Activated CD8-positive, alpha-beta memory T cell treated with anti-CD3 and anti-CD28 coated beads, Interleukin-2, amount 50 U/mL, for 1 hour (primary cell): ENCODE measurements around the gene LPCAT1.

Experiments used
- DNase-seq: peaks from one replicate; pipeline ENCODE4 v3.0.0-alpha.2; 2020; ENCODE audit errors: extremely low read depth

LPCAT1 gene

GRCh38 chr5:1554410-1554967 lies 30.7 kb upstream of the LPCAT1 start:
- no peak for DNase-seq

DNA sequence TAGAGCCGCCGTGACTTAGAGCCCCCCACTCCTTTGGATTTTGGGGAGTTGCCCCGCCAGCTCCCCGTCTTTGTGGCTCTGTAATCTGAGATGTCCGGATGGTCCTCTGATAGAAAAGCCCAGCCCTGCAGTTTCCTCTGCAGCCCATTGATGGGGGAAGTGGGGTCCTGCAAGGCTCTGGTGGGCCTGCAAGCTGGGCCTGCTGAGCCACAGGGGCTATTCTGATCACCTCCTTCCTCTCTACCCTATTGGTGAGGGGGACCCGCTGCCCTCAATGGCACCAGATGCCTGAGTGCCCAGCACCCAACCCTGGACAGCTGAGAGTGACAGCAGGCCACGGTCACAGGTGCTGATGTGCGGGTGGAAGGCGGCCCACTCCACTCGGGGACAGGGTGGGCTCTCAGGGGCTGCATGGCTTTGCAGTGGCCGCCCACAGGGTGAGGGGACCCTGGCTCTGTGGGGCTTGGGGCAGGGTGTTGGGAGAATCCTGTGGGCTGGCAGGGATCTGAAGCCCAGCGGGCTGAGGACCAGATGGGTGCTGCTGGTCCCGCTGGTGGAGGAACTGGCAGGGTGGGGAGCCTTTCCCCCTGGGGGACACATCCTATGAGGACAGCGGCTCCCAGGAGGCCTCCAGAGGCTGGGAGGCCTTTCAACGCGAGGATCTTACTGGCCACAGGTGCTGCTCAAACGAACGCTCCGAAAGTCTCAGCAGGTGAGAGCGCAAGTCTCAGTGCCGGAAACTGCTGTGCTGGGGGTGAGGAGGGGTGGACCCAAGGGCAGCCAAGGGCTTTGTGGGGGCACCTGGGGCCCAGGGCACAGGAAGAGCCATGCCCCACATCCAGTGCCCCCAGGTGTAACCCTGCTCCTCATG lies 30.0 kb upstream of the LPCAT1 start:
- DNase-seq: no peak

DNA sequence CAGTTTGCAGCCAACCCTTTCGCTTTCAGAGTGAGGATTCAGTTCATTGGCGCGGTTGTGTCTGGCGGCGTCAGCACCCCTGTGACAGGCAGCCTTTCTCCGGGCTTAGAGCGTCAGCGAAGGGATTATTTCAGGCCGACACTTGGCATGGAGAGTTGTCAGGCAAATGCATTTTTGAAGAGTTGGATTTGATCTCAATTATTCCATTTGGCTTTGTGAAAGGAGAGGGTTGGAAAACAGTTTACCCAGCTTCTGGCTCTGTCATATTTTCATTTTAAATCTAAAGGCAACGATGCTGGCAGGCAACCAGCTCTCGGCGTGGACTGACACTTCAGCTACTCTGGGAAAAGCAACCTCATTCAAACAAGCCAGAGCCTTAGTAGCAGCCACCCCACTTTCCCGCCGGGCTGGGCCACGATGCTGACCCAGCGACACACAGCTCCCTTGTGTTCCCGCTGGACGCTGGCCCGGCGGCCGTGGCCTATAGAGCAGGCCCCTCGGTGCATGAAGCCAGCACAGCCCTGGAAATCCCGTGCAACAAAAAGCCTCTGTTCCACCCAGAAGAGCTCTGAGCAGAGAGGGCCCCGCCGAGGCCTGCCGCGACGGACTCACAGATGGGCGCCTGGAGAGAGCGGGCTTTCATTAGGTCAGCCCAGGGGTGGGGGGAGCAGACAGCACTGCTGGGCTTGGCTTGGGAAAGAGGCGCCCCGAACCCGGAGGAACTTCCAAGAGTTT lies 28.9 kb upstream of the LPCAT1 start:
- DNase-seq: no peak

DNA sequence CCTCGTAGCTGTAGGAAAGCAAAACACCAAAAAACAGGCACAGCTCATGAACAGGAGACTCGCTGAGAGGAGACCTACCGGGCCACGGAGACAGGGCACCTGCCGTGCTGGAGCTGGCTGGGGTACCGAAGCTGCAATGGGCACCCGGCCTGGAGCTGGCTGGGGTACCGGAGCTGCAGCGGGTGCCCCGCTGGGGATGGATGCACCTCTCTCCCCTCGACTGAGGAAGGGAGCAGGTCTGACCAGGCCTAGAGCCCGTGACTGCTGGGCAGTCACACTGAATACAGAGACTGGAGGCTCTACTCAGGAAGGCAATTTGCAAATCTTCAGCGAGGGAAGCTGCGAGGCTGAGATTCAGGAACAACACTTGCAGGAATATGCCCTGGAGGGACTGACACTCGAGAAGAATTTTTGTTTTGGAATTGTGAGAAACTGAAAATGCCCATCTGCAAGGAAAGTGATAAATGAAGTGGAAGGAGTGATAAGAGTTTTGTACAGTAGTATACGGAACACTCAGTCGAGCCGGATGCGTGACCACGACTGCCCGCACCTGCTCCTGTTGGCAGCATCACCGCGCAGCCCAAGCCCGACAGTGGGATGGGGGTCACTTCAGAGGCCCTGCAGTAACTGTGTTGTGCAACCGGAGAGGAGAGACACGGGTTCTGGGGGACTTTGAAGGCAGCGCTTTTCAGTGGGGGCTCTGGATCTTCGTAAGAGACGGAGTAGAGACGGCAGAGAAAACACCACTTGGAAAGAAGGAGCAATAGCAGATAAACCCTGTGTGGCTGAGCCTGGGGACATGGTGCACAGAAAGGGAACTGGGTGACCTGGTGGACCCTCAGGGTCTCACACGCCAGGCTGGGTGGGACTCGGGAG lies 27.9 kb upstream of the LPCAT1 start:
- DNase-seq: no peak

DNA sequence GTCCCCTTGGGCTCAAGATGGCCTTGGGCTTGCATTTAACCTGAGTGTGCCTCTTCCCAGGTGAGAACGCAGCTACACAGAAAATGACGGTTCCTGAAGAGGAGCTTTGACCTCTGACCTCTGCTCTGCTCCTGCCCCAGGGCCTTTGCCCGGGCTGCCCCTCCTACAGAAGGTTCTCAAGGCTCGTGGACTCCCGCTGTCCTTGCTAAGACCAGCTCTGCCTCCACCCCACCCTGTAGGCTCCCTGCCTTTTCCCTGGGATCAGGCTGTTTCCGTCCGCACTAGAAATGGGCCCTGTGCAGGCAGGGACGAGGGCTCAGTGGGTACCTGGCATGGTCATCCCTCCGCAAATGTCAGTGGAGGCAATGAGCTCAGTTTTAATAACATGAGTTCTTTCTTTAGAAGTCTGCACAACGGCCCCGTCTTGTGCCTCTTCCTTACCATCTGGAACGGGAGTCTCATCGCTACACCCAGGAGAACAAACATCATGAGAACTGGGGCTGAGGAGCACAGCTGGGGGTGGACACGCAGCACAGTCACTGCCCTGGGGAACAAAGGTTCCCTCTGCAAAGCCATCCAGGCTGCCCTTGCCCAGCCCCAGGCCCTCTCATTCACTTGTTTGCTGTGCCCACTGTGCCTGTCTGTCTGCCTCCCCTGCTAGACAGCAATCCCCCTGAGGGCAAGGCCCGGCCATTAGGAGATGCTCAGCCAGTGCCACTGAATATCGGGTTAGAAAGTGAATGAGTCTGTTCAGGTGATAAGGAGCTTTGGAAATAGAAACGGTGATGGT lies 26.7 kb upstream of the LPCAT1 start:
- DNase-seq: no peak

GRCh38 chr5:1549475-1550030 lies 25.8 kb upstream of the LPCAT1 start:
- DNase-seq: no peak

GRCh38 chr5:1548702-1549474 lies 25.1 kb upstream of the LPCAT1 start:
- DNase-seq: no peak

- DNase-seq: no peak
Measured at GRCh38 chr5:1547655-1548054, 23.9 kb upstream of the LPCAT1 start.

GRCh38 chr5:1547236-1547635 lies 23.5 kb upstream of the LPCAT1 start:
- no peak for DNase-seq

DNA sequence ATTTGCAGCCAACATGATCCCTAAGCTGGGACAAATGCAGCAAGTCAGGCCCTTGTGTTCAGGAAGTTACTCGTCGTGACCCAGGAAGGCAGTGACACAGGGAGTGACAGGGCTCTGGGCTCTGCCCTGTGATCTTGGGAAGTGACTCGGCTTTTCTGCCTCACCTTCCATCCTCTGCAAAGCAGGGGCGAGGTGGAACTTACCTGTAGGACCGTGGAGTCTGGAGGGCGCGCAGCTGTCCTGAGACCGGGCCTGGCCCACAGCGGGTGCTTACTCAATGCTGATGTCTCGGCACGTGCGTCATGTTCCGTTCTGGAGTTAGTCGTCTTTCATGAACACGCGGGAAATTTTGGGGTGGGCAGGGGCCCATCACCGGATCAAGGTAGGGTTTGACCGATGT lies 22.8 kb upstream of the LPCAT1 start:
- DNase-seq: no peak

DNA sequence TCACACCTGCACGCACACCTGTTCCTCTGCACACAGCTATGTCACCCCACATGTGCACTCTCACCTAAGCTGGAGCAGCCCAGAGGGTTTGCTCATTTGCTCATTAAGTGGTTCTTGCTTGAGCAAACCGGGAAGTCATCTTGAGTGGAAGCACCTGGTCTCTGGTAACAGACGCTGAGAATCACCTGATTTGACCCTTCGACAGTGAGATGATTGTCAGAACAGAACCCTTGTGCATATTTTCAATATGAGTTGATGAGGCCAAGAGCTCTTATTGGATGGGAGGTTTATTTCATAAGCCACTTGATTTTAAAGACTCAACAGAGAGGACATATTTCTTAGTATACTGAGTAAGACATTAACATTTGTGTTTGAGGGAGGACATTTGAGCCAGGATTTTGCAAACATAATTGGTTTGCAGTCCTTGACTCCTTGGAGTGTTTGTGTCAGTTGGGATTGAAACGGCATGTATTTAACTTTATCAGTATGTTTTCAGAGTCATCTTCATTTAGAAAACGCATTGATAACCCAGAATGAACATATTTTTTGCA lies 22.1 kb upstream of the LPCAT1 start:
- DNase-seq: no peak

GRCh38 chr5:1545126-1545804 lies 21.5 kb upstream of the LPCAT1 start:
- no peak for DNase-seq

DNA sequence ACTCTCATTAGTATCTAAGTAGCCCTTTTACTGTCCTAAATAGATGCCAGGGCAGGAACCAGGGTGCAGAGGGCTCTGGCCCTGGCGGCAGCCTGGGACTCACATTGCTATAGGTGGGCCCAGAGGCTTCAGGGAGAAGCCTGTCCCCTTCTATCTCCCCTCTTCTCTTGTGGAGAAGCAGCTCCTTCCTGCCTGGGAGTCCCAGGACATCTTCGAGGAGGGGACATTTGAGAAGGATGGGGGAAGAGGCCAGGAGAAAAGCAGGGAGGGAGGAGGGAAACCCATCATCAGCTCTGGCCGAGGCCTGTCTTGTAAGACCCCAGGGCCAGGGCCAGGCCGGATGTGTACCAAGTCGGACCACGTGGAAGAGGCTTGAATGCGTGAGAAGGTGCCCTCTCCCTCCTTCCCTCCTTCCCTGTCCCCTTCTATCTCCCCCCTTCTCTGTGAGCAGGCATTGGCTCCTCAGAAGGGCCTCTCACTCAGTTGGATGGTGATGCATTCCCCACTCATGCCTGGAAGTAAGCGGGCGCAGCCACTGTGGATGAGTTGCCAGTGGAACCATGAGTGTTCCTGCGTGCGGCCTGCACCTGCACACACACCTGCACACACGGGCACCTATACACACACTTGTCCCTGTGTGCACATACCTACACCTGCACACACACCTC lies 20.7 kb upstream of the LPCAT1 start:
- no peak for DNase-seq

DNA sequence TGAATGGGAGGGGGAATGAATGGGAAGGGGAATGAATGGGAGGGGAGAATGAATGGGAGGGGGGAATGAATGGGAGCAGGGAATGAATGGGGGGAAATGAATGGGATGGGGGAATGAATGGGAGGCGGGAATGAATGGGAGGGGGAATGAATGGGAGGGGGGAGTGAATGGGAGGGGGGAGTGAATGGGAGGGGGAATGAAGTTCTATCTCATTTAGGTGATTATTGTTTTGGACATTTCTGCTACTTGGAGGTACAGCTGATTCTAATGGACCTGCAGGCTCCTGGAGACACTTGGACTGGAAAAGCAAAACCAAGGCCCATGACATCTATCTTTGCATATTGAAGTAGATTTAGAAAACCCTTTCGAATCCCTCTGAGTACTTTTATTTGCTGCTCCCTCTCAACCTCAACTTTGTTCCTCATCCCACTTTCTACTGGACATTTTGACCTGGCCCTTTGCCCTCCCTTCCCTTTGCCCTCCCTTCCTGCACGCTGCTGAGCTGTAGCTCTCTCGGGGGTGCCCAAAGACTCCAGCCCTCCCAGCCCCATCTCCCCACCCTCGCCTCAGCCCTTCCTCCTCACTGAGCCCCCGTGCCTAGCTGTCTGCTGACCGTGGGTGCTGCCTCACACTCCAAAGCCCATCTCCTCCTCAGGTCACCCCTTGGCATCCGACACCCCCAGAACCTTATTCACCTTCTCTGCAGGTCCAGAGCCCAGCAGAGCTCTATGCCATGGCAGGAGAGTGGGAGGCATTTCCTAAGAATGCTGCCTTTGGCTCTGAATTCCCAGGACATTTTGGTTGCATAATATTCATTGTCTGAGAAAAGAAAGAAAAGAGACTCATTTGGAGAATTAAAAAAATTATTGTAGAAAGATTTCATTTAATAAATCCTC lies 19.9 kb upstream of the LPCAT1 start:
- no peak for DNase-seq

GRCh38 chr5:1542781-1543180 lies 19.0 kb upstream of the LPCAT1 start:
- DNase-seq: no peak

GRCh38 chr5:1541702-1542400 lies 18.1 kb upstream of the LPCAT1 start:
- no peak for DNase-seq
